ENCODE measurements around the gene KIRREL1.

The KIRREL1 gene

DNA sequence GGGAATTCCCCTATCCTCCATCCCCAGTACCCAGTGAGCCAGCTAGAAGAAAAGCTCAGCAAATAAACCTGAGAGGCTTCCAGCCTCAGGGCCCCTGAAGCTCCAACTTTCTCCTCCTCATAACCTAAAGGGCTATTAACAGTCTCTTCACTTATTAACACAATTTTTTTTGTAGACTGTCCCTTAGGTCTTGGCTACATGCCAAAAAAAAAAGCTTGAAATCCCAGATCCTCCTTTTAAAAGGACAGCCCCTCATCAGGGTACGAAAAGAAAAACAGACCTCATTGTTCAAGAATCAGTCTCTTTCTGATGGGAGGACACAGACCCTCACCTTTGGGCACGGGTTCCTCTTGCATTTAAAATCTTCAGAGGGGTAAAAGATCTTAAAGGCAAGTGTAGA lies 114.5 kb downstream of the KIRREL1 start:
- Histone ChIP-seq H3K27ac (ENCODE audit: low read depth, low read length) (no peak overlapping the region), H3K9me3 (ENCODE audit: insufficient read depth, low read depth, low read length) (no peaks in the 10 kb centered on the region), H3K27me3 (ENCODE audit: insufficient read depth, low read length) (peaks cover 13% of the 10 kb centered on the region), H3K4me1 (ENCODE audit: insufficient read depth, low read length) (peaks cover 46% of the 10 kb centered on the region), H3K4me3 (ENCODE audit: low read length) (no peak overlapping the region), H3K36me3 (ENCODE audit: insufficient read depth, low read length) (no peaks in the 10 kb centered on the region), H3K9ac (ENCODE audit: low read depth, low read length) (no peak overlapping the region)
- WGBS, result 67% methylated on average over 2 of the region's 2 CpGs

DNA sequence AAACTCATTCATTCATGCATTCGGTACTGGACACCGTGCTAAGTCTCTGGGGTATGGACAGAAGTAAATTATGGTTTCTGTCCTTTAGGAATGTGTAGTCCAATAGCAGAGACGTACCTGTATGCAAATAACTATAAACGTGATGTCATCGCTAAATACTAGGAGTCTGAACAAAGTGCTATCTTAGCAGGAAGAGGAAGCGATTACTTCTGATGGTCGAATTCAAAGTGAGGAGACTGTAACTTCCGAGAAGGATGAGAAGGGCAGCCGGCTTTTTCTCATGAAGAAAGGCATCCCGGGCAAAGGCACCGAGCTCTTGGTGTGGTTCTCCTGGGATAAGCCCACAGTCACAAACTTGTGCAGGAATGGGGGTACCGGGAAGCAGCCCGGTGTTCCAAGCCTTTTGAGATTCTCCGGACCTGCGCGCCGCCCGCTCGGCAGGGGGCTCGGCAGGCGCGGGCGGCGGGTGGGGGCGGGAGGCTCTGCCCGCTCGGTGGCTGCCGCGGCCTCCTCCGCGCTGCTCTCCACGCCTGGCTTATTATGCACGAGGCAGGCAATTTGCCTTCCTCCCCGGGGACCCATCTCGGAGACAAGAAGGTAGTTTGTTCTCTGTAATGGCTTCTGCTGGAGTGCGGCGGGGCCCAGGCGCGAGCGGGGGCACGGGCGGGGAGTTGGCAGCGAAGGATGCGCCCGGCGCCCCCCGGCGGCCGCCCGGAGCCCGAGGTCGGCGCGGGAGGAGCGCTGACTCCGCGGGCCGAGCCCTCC lies 119.7 kb downstream of the KIRREL1 start:
- Histone ChIP-seq H3K4me3 (ENCODE audit: low read length) (peak overlapping the region; percentile 72), H3K9me3 (ENCODE audit: insufficient read depth, low read depth, low read length) (no peaks in the 10 kb centered on the region), H3K27me3 (ENCODE audit: insufficient read depth, low read length) (peaks cover 31% of the 10 kb centered on the region), H3K27ac (ENCODE audit: low read depth, low read length) (peak overlapping the region; percentile 53), H3K36me3 (ENCODE audit: insufficient read depth, low read length) (no peaks in the 10 kb centered on the region), H3K9ac (ENCODE audit: low read depth, low read length) (peak overlapping the region; percentile 70), H3K4me1 (ENCODE audit: insufficient read depth, low read length) (peaks cover 13% of the 10 kb centered on the region)
- WGBS, result 5% methylated on average over 58 of the region's 58 CpGs

DNA sequence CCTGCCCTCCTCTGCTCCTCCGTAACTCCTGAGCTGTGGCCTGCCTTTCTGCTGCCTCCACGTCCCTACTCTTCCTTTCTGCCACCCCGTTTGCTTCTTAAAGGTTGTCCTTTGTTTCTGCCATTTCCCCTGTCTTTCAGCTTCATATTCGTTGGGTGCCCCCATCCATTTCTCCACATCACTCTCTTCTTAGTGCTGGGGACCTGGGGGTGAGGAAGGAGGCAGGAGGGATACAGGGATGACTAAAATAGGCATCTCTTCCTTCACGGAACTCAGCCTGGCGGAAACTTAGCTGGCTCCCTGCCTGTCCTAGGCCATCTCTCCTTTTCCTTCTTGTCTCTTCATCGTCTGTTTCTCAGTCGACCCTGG lies 120.3 kb downstream of the KIRREL1 start:
- Histone ChIP-seq H3K4me1 (ENCODE audit: insufficient read depth, low read length) (peaks cover 18% of the 10 kb centered on the region), H3K36me3 (ENCODE audit: insufficient read depth, low read length) (no peaks in the 10 kb centered on the region), H3K9me3 (ENCODE audit: insufficient read depth, low read depth, low read length) (no peaks in the 10 kb centered on the region), H3K27ac (ENCODE audit: low read depth, low read length) (no peak overlapping the region), H3K27me3 (ENCODE audit: insufficient read depth, low read length) (peaks cover 31% of the 10 kb centered on the region), H3K4me3 (ENCODE audit: low read length) (peak overlapping the region; percentile 72), H3K9ac (ENCODE audit: low read depth, low read length) (peak overlapping the region; percentile 70; the same call in 1 of the 2 replicates)
- 38% methylated on average over 8 of the region's 8 CpGs for WGBS

DNA sequence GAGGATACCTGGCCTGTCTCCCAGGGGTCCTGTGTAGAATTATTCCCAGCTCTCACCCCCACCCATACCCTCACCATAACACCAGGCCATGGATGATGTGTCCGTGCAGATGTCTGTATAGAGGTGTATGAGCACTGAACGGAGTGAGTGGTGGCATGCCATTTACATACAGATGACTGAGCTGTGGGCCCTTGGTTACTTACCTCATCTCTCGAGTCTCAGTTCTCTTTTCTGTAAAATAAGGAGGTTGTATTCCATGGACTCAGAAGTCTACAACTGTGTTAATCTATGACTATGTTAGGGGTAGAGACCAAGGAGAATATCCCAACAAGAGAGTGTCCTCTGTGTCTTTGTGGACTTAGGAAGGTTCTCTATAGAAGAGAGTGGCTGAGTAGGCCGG lies 121.7 kb downstream of the KIRREL1 start:
- Histone ChIP-seq H3K27me3 (ENCODE audit: insufficient read depth, low read length) (peaks cover 31% of the 10 kb centered on the region), H3K4me3 (ENCODE audit: low read length) (no peak overlapping the region), H3K9me3 (ENCODE audit: insufficient read depth, low read depth, low read length) (no peaks in the 10 kb centered on the region), H3K36me3 (ENCODE audit: insufficient read depth, low read length) (no peaks in the 10 kb centered on the region), H3K4me1 (ENCODE audit: insufficient read depth, low read length) (peaks cover 30% of the 10 kb centered on the region), H3K9ac (ENCODE audit: low read depth, low read length) (no peak overlapping the region), H3K27ac (ENCODE audit: low read depth, low read length) (no peak overlapping the region)
- WGBS, result 92% methylated on average over 4 of the region's 4 CpGs

DNA sequence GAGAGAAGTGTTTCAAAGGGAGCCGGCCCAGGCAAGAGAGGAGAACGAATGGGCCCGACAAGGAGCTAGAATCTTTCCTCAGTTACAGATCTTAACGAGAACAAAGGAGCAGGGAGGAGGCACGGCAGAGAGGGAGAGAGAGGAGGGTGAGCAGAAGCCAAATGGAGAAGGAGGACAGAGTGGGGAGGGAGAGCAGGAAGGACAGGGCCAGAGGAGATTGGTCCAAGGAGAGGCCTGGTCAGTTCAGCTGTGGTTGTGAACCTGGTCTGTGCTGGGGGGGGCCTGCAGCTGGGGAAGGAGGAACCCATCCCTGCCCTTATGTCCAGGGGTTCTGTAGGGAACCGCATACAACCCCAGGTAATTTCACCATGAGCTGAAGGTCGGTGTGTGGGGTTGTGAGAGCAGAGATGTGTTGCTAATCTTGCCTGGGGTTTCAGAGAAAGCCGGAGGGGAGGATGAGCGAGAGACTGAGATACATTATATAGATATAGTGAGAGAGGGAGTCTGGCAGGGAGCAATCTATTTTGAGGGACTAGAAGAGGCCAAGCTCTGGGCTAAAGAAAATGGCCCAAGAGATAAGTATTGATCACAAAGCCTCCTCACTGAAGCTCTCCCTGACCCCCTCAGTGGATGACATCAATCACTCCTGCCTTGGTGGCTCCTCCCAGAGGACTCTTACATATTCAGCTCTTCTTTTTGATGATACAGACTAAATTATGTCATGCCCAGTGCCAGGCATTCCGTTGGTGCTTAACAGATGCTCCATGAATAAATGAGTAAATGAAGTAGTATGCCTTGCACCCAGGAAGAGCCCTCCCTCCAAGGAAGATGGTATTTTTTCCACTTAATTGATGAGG lies 123.1 kb downstream of the KIRREL1 start:
- no peak overlapping the region for H3K4me3 ChIP-seq (ENCODE audit: low read length)
- no peaks in the 10 kb centered on the region for H3K36me3 ChIP-seq (ENCODE audit: insufficient read depth, low read length)
- no peak overlapping the region for H3K9ac ChIP-seq (ENCODE audit: low read depth, low read length)
- H3K27ac ChIP-seq (ENCODE audit: low read depth, low read length), result no peak overlapping the region
- 70% methylated on average over 10 of the region's 10 CpGs for WGBS
- H3K9me3 ChIP-seq (ENCODE audit: insufficient read depth, low read depth, low read length), result no peaks in the 10 kb centered on the region
- H3K27me3 ChIP-seq (ENCODE audit: insufficient read depth, low read length), result peaks cover 31% of the 10 kb centered on the region
- H3K4me1 ChIP-seq (ENCODE audit: insufficient read depth, low read length), result peaks cover 38% of the 10 kb centered on the region

DNA sequence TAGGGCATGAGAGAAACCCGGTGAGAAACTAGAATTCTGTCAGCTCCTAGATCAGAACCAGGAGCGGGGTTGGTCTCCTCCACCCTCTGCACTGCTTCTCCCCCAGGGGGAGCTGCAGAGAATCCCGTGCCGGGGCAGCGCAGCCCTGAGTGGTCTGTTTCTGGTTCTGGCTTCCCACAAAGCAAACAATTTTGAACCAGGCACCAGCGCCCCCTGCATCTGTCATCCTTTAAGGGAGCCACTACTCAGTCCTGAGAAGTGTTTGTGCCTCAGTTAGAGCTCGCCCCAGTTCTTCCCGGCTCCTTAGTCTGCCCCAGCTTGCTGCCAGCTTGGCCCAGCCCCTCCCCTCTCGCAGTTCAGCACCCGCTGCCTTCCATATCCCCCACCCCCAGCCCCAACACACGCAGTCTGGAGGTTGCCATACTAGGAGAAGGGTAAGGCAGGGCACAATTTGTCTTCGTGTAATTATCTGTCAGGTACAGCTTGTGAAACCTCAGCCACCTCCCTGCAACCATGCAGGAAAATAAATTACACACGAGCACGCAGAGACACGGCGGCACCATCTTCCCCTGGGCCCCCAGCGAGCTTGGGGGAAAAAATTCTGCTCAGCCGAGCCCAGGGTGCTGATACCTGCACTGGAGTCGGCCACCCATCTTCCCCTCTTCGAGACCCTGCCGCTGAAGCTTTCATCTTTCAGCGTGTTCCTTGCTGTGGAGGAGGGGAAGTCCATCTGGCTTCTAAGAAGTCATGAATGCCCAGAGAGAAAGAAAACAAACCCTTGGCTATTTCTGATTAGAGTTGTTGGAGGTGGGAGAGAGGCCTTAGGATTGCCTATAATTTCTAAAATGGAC lies 124.6 kb downstream of the KIRREL1 start:
- Histone ChIP-seq H3K4me3 (ENCODE audit: low read length) (peak overlapping the region; percentile 32), H3K9ac (ENCODE audit: low read depth, low read length) (no peak overlapping the region), H3K36me3 (ENCODE audit: insufficient read depth, low read length) (no peaks in the 10 kb centered on the region), H3K4me1 (ENCODE audit: insufficient read depth, low read length) (peaks cover 38% of the 10 kb centered on the region), H3K27ac (ENCODE audit: low read depth, low read length) (peak overlapping the region; percentile 31; the same call in 1 of the 2 replicates), H3K9me3 (ENCODE audit: insufficient read depth, low read depth, low read length) (no peaks in the 10 kb centered on the region), H3K27me3 (ENCODE audit: insufficient read depth, low read length) (peaks cover 16% of the 10 kb centered on the region)
- 18% methylated on average over 21 of the region's 22 CpGs for WGBS

DNA sequence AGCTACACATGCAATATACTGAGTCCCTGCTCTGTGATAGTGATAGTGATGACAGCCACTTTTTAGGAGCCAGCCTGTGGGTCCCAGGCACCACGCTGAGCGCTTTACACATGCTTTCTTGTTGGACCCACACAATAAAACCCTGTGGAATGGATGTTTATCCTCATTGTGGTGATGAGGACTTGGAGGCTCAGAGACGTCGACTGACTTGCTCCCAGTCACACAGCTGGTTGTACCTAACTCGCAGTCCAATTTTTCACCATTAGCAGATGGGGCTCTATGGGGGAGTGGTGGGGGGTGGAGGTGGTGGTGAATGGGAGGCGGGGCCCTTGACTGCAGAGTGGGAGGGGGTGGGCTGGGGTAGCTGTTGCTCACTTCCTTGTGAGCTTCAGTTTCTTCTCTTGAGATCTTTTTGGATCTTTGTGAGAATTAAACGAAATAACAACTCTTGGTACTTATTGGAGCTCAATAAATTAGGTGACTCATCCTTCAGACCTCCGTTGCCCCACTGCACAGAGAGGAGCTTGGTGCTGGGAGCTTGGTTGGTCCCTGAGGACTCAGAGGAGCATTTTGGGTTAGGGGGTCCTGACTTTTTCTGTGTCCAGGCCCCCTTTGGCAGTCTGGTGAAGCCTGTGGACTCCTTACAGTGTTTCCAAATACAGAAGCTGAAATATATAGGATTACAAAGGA lies 125.4 kb downstream of the KIRREL1 start:
- 49% methylated on average over 8 of the region's 8 CpGs for WGBS
- H3K27me3 ChIP-seq (ENCODE audit: insufficient read depth, low read length), result peaks cover 13% of the 10 kb centered on the region
- H3K9ac ChIP-seq (ENCODE audit: low read depth, low read length), result no peak overlapping the region
- H3K4me3 ChIP-seq (ENCODE audit: low read length), result no peak overlapping the region
- no peaks in the 10 kb centered on the region for H3K9me3 ChIP-seq (ENCODE audit: insufficient read depth, low read depth, low read length)
- H3K36me3 ChIP-seq (ENCODE audit: insufficient read depth, low read length), result no peaks in the 10 kb centered on the region
- no peak overlapping the region for H3K27ac ChIP-seq (ENCODE audit: low read depth, low read length)
- peaks cover 35% of the 10 kb centered on the region for H3K4me1 ChIP-seq (ENCODE audit: insufficient read depth, low read length)

DNA sequence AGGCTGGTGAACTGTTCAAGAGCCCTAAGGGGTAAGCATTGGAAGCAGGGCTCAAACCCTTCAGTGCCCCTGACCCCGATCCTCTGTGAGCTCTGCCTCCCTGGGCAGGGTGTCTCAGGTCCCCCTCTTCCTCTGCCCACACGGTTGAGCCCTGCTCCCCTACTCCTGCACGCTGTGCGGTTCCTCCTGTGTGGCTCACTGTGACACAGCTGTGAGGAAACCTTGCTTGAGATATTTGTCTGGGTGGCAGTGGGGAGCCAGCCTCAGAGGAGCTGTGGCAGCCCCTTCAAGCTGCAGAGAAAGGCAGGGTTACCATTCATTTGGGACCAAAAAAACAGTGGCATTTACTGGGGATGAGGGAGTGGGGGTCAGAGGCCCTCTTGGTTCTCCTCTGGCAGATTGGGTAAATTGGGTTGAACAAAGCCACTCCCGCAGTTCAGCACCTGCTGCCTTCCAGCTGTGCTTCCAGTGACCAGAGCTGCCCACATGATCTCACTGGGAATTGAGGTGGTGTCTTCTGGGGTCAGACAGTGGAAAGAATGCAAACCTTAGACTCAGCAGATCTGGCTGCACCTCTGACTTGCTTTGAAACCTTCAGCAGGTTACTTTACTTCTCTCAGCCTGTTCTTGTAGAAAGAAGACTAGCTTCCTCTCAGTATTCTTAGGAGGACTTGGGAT lies 126.7 kb downstream of the KIRREL1 start:
- peaks cover 40% of the 10 kb centered on the region for H3K4me1 ChIP-seq (ENCODE audit: insufficient read depth, low read length)
- H3K27me3 ChIP-seq (ENCODE audit: insufficient read depth, low read length), result 0 out of 2 replicates have a peak, but pooled peaks cover 7% of the 10 kb centered on the region
- 82% methylated on average over 5 of the region's 5 CpGs for WGBS
- H3K36me3 ChIP-seq (ENCODE audit: insufficient read depth, low read length), result no peaks in the 10 kb centered on the region
- no peak overlapping the region for H3K27ac ChIP-seq (ENCODE audit: low read depth, low read length)
- H3K9ac ChIP-seq (ENCODE audit: low read depth, low read length), result no peak overlapping the region
- H3K9me3 ChIP-seq (ENCODE audit: insufficient read depth, low read depth, low read length), result no peaks in the 10 kb centered on the region
- H3K4me3 ChIP-seq (ENCODE audit: low read length), result no peak overlapping the region

DNA sequence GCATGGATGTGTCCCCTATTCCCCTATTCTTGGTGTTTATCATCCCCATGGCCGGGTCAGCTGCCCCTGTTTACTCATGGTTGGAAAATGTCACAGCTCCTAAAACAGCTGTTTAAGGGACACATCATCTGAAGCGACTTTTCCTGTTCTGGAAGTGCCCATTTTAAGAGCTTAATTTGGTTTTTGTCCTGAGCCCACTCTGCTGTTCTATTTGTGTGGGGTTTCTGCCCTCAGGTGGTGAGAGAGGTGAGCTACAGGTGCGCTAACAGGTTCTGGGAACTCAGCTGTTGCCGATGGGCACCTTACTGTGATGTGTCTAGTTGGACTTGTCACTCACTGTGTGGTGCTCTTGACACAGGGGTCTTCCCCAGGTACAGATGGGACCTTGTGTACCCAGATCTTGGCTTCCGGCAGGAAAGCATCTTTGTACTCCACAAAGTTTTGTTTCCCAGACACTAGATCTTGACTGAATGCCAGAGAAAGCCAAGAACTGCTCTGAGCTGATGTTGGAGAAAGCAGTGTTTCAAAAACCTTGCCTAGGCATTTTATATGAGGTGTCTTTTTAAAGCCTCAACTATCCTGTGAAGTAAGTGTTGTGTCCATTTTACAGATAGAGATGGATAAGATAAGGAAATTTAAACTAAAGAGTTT lies 128.3 kb downstream of the KIRREL1 start:
- 30% methylated on average over 5 of the region's 5 CpGs for WGBS
- H3K27ac ChIP-seq (ENCODE audit: low read depth, low read length), result no peak overlapping the region
- no peaks in the 10 kb centered on the region for H3K27me3 ChIP-seq (ENCODE audit: insufficient read depth, low read length)
- H3K9ac ChIP-seq (ENCODE audit: low read depth, low read length), result no peak overlapping the region
- no peaks in the 10 kb centered on the region for H3K9me3 ChIP-seq (ENCODE audit: insufficient read depth, low read depth, low read length)
- H3K4me1 ChIP-seq (ENCODE audit: insufficient read depth, low read length), result peaks cover 35% of the 10 kb centered on the region
- no peak overlapping the region for H3K4me3 ChIP-seq (ENCODE audit: low read length)
- no peaks in the 10 kb centered on the region for H3K36me3 ChIP-seq (ENCODE audit: insufficient read depth, low read length)

All from HUES64 (cell line).